Measurements from ENCODE around the gene SERPINE2. TPM values are rescaled to one million over a fixed set of nuclear protein-coding genes. Genes with fewer than 3 reads are reported as not detected.

SERPINE2 gene
- 112 TPM for polyA plus RNA-seq (ENCODE audit: insufficient read length)
- long read RNA-seq, donor 1, full-length matches to known transcripts: 46 of 188 reads
- long read RNA-seq, donor 1, partial matches to known transcripts: 142 of 188 reads
- long read RNA-seq, donor 1, other reads (novel, unspliced or antisense): 0 of 188 reads
- long read RNA-seq, donor 2, full-length matches to known transcripts: 33 of 46 reads
- long read RNA-seq, donor 2, partial matches to known transcripts: 13 of 46 reads
- long read RNA-seq, donor 2, other reads (novel, unspliced or antisense): 0 of 46 reads
- long read RNA-seq, donor 3, full-length matches to known transcripts: 19 of 24 reads
- long read RNA-seq, donor 3, partial matches to known transcripts: 5 of 24 reads
- long read RNA-seq, donor 3, other reads (novel, unspliced or antisense): 0 of 24 reads
- long read RNA-seq, donor 4, full-length matches to known transcripts: 3 of 19 reads
- long read RNA-seq, donor 4, partial matches to known transcripts: 16 of 19 reads
- long read RNA-seq, donor 4, other reads (novel, unspliced or antisense): 0 of 19 reads
- long read RNA-seq, donor 5, full-length matches to known transcripts: 32 of 57 reads
- long read RNA-seq, donor 5, partial matches to known transcripts: 25 of 57 reads
- long read RNA-seq, donor 5, other reads (novel, unspliced or antisense): 0 of 57 reads
- long read RNA-seq, donor 6, full-length matches to known transcripts: 19 of 89 reads
- long read RNA-seq, donor 6, partial matches to known transcripts: 70 of 89 reads
- long read RNA-seq, donor 6, other reads (novel, unspliced or antisense): 0 of 89 reads
- long read RNA-seq, donor 7, full-length matches to known transcripts: 29 of 150 reads
- long read RNA-seq, donor 7, partial matches to known transcripts: 121 of 150 reads
- long read RNA-seq, donor 7, other reads (novel, unspliced or antisense): 0 of 150 reads
- long read RNA-seq, donor 8, full-length matches to known transcripts: 9 of 35 reads
- long read RNA-seq, donor 8, partial matches to known transcripts: 26 of 35 reads
- long read RNA-seq, donor 8, other reads (novel, unspliced or antisense): 0 of 35 reads

- DNase-seq: peak; percentile 68
Observed at GRCh38 chr2:224039080-224039769, at the start of gene SERPINE2. Gene SERPINE2, minus strand, starts transcription at chr2:224039286. Its CDS starts 37,386 bp downstream, at chr2:224001900.

- no peak for DNase-seq
Observed at GRCh38 chr2:224086226-224086914, 47.3 kb upstream of the SERPINE2 start.

- no peak for DNase-seq
Observed at GRCh38 chr2:224085811-224086210, 46.7 kb upstream of the SERPINE2 start.

DNA sequence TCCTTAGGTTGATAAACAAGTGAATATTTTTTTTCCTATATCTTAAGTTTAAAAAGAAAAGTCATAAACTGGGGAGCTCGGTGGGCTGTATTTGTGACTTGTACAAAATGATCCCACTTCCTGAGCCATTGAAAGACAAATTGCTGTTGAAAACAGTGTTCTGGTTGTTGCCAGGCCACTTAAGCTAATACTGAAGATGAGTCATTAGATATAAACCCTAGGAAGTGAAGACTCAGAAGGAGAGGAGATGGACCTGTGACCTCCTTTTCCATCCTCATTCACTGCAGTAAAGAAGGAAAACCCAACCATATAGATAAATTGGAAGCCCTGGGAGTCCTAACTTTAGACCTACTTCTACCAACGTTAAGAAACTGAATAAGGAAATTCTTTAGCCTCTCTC, 46.2 kb upstream of the SERPINE2 start:
- no peak for DNase-seq

GRCh38 chr2:224084266-224084892, 45.3 kb upstream of the SERPINE2 start:
- DNase-seq: no peak

GRCh38 chr2:224083638-224084037, 44.6 kb upstream of the SERPINE2 start:
- DNase-seq: peak; percentile 37

DNA sequence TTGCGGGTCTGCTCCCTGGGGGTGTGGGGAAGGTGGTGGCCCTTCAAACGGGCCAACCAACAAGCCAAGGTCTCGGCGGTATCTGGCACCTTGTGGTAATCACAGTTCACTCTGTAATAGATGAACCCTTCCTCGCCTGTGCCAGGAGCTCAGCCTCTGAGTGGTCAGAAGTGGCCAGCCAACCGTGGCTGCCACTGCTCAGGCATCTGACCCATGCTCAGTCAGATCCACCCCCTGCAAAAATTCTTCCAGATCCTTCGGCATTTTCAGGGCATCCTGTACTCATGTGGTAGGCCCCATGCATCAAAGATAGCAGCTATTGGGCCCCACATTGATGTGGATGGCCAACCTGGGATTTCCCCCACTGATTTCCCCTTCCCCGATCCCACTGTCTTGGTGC, 39.6 kb upstream of the SERPINE2 start:
- DNase-seq: no peak

DNA sequence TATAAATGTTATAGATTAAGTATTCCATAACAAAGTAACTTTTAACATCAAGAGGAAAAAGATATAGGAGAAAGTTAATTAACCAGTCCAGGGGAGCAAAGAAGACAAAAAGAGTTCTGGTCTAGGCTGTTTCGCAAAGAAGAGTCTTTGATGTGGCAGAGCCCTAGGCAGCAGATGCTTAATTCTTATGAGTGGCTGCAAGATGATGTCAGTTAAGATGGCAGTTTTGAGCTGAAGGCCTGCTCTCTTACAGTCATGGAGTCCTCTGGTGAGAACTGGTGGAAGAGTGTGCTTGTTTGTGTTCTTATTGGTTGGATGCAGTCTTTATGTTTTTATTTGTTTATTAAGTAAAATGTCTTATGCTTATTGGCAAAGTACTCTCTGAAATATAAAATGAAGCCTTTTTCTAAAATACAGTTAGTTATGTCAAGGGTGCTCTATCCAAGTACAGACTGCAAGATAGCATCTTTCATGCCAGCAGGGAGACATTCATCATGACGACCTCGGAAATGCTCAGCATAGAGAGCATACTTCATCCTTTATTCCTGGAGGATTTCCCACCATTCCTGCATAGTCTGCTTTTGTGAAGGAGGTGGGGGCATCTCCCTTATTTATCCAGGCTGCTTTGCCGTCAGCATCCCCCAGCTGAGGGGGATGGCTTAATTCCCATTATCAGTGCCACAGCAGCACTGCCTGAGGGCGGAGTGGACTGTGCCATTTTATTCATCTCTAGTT, 38.9 kb upstream of the SERPINE2 start:
- DNase-seq: no peak

DNA sequence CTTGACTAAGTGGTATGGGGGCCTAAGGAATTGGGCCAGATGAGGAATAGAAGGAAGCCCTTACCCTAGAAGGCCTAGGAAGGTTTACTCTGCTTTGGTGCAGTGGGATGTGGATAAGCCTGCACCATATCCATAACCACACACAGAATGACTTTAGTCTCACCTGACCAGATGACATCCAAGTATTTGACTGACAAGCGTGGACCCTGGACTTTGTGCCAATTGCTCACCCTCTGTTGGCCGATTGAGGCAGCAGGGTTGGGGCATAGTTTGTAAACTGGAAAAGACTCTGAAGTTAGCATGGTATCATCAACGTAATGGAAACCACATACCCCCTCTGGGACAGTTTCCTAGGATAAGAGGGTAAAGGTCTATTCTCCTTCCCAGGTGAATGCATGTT, 36.5 kb upstream of the SERPINE2 start:
- no peak for DNase-seq

DNA sequence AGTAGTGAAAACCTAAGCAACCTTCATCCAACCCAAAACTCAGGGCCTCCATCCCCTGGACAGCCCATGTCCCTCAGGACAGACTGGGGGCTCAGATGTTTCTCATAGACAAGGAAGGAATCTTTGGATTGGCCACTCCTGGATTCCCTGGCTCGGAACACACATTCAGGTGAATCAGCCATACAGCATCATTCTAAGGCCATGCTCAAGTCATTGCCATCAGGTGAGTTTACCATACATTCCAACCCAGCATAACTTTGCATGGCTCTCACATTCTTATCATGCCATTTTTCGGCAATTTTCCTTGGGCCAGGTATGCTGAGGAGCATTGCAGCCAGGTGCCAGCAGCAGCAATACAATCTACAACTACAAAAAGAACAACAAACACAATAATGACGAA, 34.6 kb upstream of the SERPINE2 start:
- DNase-seq: no peak

- DNase-seq: no peak
Observed at GRCh38 chr2:224072541-224073188, 33.6 kb upstream of the SERPINE2 start.

GRCh38 chr2:224069172-224069571, 30.1 kb upstream of the SERPINE2 start:
- DNase-seq: no peak

DNA sequence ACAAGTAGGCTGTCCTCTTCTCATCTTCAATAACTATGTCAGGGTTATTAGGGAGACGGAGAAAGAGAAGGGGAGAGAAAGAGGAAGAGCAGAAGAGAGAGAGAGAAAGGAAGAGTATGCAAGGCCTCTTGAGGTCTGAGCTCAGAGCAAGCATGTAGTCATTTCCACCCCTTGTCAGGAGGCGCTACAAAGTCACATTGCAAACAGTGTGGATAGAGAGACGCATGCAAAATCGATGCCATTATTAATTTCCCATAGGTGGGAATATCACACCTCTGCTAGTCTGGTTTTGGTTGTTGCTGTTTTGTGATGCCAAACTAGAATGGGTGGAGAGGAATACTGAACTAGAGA, 24.2 kb upstream of the SERPINE2 start:
- no peak for DNase-seq

GRCh38 chr2:224062481-224063297, 23.6 kb upstream of the SERPINE2 start:
- no peak for DNase-seq

DNA sequence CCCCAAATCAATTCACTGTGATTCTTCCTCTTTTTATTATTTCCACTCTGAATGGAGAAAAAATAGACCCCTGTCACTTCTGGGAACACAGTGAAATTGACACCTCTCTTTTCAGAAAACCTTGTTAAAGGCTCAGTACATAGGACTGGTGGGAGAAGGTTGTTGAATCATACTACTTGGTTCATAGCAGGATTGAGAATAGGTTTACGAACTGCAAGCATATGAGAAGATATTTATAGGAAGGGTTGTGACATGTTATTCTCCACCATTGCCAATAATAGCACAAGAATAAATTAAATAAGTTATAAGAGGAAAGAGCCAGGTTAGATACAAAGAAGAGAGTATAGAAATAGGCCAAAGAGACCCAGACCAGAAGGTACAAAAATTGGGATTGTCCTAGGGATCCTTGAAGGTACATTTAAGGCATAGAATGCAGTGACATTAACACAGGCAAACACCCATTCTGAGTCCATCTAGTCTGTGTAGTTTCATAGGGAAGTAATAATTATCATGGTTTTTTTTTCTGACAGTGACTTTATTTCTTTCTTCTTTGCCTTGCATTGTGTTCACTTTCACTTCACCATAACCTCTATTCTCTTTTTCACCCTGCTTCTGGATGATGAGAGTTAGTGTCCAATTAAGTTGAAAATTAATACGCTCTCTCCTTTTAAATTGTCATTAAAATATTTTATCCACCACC, 21.8 kb upstream of the SERPINE2 start:
- DNase-seq: no peak

DNA sequence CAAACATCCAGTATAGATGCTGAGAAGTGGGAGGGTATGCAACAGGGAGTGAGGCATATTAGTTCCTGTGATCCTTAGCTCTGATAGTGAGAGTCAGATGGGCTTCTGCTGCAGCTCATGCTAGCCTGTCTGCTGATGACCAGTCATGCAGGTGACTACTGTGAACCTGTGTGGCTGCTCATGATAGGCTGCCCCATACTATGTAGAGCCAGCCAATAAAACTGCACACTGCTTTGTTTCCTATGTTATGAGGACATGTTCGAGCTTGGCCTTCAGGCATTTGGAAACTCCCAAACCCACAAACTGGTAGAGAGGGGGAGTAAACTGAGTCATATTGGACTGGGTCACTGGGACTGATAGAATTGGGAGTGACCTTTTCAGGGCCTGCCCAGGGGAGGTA, 20.1 kb upstream of the SERPINE2 start:
- DNase-seq: no peak

DNA sequence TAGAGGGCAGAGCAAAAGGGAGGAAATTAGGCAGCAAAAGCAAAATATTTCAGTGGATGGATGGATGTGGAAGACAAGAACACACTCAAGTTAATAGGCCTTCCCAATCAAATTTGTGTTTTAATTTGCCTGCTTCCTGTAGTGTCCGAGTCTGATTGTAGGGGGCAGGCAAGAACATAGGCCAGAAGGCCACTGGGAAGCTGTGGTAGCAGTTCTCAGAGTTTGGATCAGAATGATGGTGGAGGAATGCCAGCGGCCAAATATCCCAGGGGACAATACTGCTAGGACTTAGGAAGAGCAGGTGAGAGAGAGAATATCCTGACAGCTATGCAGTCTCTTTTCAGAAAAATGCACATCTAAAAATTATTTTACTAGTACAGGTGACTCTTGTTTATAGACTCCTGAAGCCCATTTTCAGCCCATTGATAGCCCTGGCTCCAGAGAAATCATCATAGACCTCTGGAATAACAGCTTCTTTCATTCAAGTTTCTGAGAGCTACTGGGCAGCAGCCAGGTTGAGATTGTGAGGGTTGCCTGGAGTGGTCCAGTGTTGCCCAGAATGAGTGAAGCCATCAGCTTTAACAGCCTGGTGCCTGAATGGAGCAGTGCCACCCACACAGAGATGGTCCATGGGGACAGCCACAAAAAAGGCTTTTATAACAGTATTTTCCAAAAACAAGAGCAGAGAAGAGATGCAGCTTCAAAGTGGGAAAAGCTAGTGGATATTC, 19.1 kb upstream of the SERPINE2 start:
- no peak for DNase-seq

GRCh38 chr2:224056889-224057288, 17.8 kb upstream of the SERPINE2 start:
- DNase-seq: no peak

All from left kidney (tissue), 8 donors.